VCaP (cell line): ENCODE measurements around the gene ZC3H18.

Experiments
- H3K27ac ChIP-seq: fragments of 450-650 bp; 2 replicates; pipeline ENCODE4 v1.5.1; 2017
- CTCF ChIP-seq: fragments of 450-650 bp; conservative IDR thresholded peaks from 2 replicates; pipeline ENCODE4 v1.5.1; 2017; ENCODE audit warnings: mild to moderate bottlenecking, moderate library complexity

Gene ZC3H18

GRCh38 chr16:88578446-88579313, 8.5 kb downstream of the ZC3H18 start:
- no peak overlapping the region for H3K27ac ChIP-seq
- no peak for TF ChIP-seq CTCF

- H3K27ac ChIP-seq: no peak overlapping the region
- TF ChIP-seq CTCF: no peak
Measured at GRCh38 chr16:88580371-88580770, 10.2 kb downstream of the ZC3H18 start.

GRCh38 chr16:88581033-88581432, 10.8 kb downstream of the ZC3H18 start:
- no peak overlapping the region for H3K27ac ChIP-seq
- TF ChIP-seq CTCF: no peak

- TF ChIP-seq CTCF: no peak
- H3K27ac ChIP-seq: no peak overlapping the region
Measured at GRCh38 chr16:88582912-88583575, 12.8 kb downstream of the ZC3H18 start.

- no peak for TF ChIP-seq CTCF
- no peak overlapping the region for H3K27ac ChIP-seq
Measured at GRCh38 chr16:88584676-88585075, 14.5 kb downstream of the ZC3H18 start.

GRCh38 chr16:88585269-88585668, 15.1 kb downstream of the ZC3H18 start:
- no peak overlapping the region for H3K27ac ChIP-seq
- TF ChIP-seq CTCF: no peak

- no peak overlapping the region for H3K27ac ChIP-seq
- no peak for TF ChIP-seq CTCF
Measured at GRCh38 chr16:88585927-88586581, 15.9 kb downstream of the ZC3H18 start.
